ENCODE measurements around the gene ROR2.

GRCh38 chr9:91849694-91850093, 100.3 kb downstream of the ROR2 start:
- TF ChIP-seq EZH2 (IDR thresholded peaks at IDR 0.05; ENCODE audit: low read length, unreplicated experiment), result no peak
- TF ChIP-seq, protein P1, sequence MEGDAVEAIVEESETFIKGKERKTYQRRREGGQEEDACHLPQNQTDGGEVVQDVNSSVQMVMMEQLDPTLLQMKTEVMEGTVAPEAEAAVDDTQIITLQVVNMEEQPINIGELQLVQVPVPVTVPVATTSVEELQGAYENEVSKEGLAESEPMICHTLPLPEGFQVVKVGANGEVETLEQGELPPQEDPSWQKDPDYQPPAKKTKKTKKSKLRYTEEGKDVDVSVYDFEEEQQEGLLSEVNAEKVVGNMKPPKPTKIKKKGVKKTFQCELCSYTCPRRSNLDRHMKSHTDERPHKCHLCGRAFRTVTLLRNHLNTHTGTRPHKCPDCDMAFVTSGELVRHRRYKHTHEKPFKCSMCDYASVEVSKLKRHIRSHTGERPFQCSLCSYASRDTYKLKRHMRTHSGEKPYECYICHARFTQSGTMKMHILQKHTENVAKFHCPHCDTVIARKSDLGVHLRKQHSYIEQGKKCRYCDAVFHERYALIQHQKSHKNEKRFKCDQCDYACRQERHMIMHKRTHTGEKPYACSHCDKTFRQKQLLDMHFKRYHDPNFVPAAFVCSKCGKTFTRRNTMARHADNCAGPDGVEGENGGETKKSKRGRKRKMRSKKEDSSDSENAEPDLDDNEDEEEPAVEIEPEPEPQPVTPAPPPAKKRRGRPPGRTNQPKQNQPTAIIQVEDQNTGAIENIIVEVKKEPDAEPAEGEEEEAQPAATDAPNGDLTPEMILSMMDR (conservative IDR thresholded peaks at IDR 0.05; ENCODE audit: low read depth, low read length), result no peak
- TF ChIP-seq EZH2phosphoT487 (IDR thresholded peaks at IDR 0.05; ENCODE audit: borderline replicate concordance, low read length), result no peak

Measured in PC-3 (cell line).